Measurements from ENCODE around the gene ZBTB39.
"Not testable (repeated sequence)": the region's sequence is repeated elsewhere in the genome, so short reads cannot be mapped to it uniquely, and the experiment has no call there.

ZBTB39 gene

DNA sequence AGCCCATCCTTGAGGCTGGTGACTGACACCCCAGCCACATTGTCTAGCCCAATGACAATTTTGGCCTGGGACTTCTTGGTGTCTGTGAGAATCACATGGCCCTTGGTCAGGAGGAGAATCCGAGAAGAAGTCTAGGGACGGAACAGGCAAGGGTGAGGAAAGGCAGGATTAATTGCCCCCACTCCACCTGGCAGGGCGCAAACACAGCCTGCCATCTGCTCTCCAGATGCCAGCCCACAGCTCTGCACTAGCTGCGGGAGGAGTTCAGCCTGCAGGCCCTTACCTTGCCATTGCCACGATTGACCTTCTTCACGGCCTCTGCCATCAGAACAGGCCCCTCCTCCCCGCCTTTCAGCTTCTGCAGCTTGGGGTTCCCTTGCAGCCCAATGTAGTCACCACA is 23.1 kb upstream of the ZBTB39 start:
- DNase-seq: no peak

- DNase-seq: no peak
These were observed 21.4 kb upstream of the ZBTB39 start for GRCh38 chr12:57027805-57028153.

DNA sequence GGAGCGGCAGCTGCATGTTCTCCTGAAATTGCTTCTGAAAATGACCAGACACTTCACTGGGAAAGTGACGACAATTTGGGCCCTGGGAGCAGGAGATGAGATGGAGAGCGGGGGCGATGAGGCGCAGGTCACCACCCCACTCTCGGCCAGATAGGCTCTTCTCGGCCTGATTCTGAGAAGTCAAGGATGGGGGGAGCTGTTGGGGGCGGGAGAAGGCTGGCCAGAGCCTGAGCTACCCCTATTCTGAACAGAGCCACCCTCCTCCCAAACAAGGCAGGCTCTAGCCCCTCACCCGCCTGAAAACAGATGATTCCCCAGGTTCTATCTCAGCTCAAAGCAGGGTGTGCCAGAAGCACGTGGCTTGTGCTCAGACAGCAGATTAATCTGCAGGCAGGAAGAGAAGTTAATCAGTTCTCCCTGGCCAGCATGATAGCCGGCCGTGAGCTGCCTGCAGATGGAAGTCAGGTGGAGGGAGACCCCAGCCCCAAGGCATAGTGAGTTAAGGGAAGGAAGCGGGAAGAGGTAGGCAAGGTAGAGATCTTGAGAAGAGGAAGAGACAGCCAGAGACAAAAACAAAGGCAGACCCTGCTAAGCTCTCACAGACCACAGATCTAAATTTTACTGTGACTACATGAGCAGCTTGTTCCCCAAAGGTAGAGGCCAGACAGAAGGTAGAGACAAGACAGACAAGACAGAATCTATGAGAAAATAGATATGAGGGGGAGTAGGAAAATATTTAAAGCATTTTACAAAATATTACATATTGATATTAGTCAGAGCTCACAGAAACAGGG is 20.9 kb upstream of the ZBTB39 start:
- DNase-seq: no peak

DNA sequence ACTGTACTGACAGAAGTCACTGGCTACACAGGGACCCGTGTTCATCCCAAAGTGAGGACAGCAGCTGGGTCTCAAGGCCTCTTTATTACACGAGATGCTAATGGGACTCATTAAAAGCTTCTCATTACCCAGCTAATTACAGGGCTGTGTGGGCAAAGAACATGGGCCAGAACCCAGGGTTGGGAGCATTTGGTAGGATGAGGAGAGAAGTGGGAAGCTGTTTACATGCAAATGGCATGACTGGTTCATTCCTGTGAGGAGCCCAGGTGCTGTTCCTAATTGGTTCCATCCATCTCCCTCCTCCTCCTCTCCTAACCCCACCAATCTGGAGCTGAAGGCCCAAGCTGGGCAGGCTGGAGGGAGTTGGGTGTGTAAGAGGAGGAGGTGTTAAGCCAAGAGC is 18.9 kb upstream of the ZBTB39 start:
- no peak for DNase-seq

DNA sequence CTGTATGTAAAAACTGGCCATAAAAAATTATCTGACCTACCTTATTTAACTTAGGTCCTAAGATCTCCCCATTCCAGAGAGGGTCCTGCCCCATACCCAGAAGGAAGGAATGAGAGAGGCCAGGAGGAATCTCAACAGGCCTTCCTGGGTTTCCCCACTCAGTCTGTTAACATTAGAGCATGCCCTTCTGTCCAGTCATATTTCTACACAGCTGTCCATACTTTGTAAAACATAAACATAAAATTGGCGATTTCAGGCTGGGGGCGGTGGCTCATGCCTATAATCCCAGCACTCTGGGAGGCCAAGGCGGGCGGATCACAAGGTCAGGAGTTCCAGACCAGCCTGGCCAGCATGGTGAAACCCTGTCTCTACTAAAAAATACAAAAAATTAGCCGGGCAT is 16.0 kb upstream of the ZBTB39 start:
- not testable (repeated sequence) for DNase-seq

GRCh38 chr12:57019983-57020719 is 13.8 kb upstream of the ZBTB39 start:
- no peak for DNase-seq

DNA sequence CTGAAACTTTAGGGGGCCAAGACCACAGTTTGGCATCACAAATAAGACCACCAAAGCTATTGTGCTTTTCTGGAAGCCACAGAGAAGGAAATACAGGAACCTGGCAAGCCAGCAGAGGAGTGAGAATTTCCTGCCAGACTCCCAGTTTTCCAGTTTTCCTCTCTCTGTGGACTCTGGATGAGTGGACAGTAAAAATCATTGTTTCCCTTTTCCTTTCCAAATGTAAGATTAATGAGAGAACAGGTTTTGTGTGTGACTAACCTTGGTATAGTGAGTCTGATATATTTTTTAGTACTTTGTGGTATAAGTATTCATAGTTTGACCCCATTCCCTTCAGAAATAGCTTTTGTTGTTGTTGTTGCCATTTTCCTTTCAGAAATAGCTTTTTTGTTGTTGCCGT is 12.6 kb upstream of the ZBTB39 start:
- no peak for DNase-seq

GRCh38 chr12:57018353-57018752 is 12.0 kb upstream of the ZBTB39 start:
- DNase-seq: not testable (repeated sequence)

DNA sequence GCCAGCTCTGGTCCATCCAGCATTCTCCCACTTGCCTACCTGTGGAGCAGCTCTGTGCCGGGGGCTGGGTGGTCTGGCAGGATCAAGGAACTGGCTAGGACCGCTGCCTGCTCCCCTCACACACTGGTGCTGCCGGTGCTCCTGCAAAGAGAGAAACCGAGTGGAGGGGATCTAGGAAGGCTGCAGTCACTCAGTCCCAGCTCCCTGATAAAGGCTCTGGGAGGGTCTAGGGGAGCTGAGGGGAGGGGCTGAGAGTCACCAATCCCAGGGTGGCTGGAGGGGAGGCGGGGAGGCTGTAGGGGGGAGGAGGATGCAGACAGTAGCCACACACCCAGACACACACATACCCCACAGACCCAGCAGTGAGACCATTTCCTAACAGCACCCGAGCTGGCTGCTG is 10.0 kb upstream of the ZBTB39 start, which contains the start of gene TAC3:
TAC3 (minus strand) TSS at position 182 of the 400 bp plus-strand sequence. CDS start 732 bp downstream, outside the sequence.
- DNase-seq: no peak

- no peak for DNase-seq
These were observed 6.5 kb upstream of the ZBTB39 start for GRCh38 chr12:57012600-57013465.

DNA sequence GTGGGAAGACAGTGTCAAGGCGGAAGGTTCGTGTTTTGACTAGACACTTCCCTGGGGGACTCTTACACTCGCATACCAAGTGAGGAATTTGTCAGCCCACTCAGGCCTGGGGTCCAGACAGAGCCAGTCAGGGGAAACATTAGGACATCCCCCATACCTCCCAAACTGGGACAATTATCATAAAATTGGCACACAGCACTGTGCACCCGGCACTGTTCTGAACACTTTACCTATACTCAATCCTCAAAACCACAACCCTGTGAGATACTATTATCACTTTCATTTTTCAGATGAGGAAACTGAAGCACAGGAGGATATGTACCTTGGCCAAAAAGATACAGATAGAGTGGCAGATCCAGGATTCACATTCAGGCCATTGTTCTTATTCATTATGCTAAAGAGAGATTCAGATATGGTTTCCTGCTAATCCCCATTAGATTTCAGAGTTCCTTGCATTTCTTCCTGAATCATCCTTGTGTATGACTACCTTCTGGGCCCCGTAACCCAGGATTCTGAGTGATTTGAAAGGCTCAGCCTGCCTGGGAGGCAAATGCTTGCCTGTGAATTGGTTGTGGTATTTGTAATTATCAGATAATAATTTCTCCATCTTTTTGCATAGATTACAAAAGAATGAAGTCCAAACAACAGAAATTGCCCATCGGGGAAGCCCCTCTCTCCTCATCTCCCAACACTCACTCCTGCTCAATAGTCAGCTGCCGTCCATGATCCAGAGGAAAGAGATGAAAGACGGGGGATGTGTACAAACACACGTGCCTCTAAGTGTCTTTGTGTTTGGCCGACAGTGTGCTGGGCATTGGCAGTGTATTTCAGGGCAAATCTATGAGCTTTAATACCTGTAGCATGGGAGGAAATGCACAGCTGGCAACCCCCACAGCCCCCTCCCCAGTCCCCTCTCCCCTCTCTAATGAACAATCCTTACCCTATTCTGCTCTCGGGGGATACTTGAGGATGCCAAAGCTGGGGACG is 5.4 kb upstream of the ZBTB39 start:
- DNase-seq: no peak

- no peak for DNase-seq
These were observed 4.4 kb upstream of the ZBTB39 start for GRCh38 chr12:57010627-57011247.

- DNase-seq: no peak
These were observed 3.7 kb upstream of the ZBTB39 start for GRCh38 chr12:57009949-57010626.

- peak in 1 of 2 donors; percentile 54 for DNase-seq
These were observed 1.8 kb upstream of the ZBTB39 start for GRCh38 chr12:57008178-57008577.

DNA sequence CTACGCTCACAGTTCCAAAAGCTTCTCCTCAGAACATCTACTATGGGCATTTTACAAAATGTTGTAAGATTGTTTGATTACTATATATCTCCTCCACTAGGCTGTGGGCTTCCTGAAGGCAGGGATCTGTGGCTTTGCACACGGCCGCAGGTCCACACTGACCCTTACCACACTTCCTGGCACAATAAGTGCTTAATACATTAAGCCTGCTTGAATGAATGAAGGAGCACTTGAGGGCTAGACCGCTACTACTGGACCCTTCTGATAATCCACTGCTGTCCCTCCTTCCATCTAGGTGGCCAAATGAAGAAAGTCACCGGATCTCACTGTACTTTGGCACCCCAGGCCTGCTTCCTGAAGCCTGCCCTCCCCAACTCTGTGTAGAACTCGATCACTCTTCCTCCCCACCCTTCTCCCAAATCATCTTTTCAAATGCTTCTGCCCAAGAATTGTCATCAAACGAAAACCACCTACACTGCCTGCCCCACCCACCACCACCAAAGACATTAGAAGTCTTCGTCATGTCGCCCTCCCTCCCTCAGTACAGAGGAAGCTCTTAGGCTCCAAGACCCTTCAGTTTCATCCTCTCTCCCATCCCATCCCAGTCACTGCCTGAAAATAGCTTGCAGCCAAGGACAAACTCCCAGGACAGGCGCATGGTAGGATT is 596 bp upstream of the ZBTB39 start:
- no peak for DNase-seq

DNA sequence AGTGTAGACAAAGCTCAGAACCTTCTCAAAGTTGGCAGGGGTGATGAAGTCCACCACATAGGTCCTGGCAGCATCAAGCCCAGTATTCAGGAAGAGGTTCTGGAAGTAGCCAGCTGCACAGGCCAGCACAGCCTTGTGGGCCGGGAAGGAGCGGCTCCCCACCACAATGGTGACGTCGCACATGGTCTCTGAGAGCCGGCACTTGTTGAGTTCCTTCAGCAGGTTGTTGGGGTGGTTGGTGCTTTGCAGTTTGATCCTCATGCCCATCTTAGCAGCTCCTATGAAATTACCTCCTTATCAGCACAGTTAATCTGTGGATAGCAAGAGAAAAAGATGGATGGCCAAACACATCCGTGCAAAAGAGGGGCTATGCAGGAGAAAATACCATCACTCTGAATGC is 1.7 kb downstream of the ZBTB39 start:
- DNase-seq: no peak

DNA sequence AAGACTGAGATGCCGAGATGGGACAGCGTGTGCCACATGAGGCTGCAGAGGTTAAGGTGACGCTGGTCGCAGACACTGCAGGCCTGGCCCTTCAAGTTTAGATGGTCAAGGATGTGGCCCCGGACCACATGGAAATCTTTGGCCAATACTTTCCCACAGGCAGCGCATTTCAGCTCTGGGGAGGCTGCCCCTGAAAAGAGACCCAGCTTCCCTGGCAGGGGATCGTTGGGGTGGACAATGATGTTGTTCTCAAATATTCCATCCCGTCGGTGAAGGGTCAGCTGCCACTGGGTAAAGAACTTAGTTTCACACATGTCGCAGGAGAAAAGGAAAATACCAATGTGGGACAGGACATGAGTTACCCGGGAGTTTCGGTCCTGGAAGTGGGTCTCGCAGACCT is 3.0 kb downstream of the ZBTB39 start:
- DNase-seq: no peak

GRCh38 chr12:57001448-57001906 is 4.9 kb downstream of the ZBTB39 start:
- no peak for DNase-seq

GRCh38 chr12:57000393-57000792 is 6.0 kb downstream of the ZBTB39 start:
- DNase-seq: no peak

DNA sequence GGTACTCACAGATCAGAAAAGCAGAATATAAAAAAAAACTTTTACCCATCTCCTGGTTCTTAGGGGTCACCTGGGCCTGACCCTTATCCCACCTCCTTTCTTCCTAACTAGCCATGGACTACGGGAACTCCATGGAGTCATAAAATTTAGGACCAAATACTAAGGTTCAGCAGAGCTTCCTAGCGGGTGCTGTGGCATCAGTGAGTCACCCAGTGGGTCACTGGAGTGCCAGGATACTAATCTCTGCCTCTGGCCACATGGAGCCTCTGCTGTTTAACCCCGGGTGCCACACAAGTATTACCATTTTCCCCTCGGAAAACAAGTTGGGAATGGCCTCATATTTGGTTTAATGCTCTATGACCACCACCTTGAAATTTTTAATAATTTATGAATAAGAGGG is 6.9 kb downstream of the ZBTB39 start:
- no peak for DNase-seq
